Fibroblast of pulmonary artery (primary cell): ENCODE results near the gene LSM8.
"Not testable (repeated sequence)": the region's sequence is repeated elsewhere in the genome, so short reads cannot be mapped to it uniquely, and the experiment has no call there.

Experiments
- DNase-seq: peaks from one replicate; pipeline ENCODE4 v3.0.0-alpha.2; 2010; ENCODE audit warnings: low read depth
- H3K4me3 ChIP-seq: replicated peaks from 2 replicates; pipeline ENCODE4 v1.5.1; 2011; ENCODE audit warnings: low read depth, mild to moderate bottlenecking, control low read depth, low read length, moderate library complexity
- CTCF ChIP-seq: IDR thresholded peaks from 2 replicates; pipeline ENCODE4 v1.5.1; 2011; ENCODE audit warnings: mild to moderate bottlenecking, control low read depth, low read length, inconsistent platforms; ENCODE audit errors: missing control alignments

The LSM8 gene

GRCh38 chr7:118219157-118219512 is 35.2 kb downstream of the LSM8 start:
- no peak for TF ChIP-seq CTCF
- no peak overlapping the region for H3K4me3 ChIP-seq

GRCh38 chr7:118220583-118220982 is 36.6 kb downstream of the LSM8 start:
- no peak for DNase-seq
- H3K4me3 ChIP-seq = no peak overlapping the region
- no peak for TF ChIP-seq CTCF

More at GRCh38 chr7:118219157-118219512, 35.2 kb downstream of the LSM8 start:
- DNase-seq = no peak

- TF ChIP-seq CTCF = no peak
- no peak for DNase-seq
Measured at GRCh38 chr7:118222591-118222990, 38.6 kb downstream of the LSM8 start.

GRCh38 chr7:118224521-118224920 is 40.6 kb downstream of the LSM8 start, which contains the start of gene ANKRD7:
ANKRD7 (plus strand) TSS chr7:118224704; CDS start chr7:118224831, 127 bp downstream.
- no peak for TF ChIP-seq CTCF
- no peak within 1 kb of the TSS for H3K4me3 ChIP-seq
- no peak for DNase-seq

More at GRCh38 chr7:118222591-118222990, 38.6 kb downstream of the LSM8 start:
- H3K4me3 ChIP-seq = no peak overlapping the region

- H3K4me3 ChIP-seq = no peak overlapping the region
- no peak for DNase-seq
- TF ChIP-seq CTCF = no peak
Measured at GRCh38 chr7:118232837-118233236, 48.9 kb downstream of the LSM8 start.

- H3K4me3 ChIP-seq = no peak overlapping the region
- no peak for DNase-seq
- no peak for TF ChIP-seq CTCF
Measured at GRCh38 chr7:118233799-118234198, 49.8 kb downstream of the LSM8 start.

GRCh38 chr7:118239014-118239413 is 55.0 kb downstream of the LSM8 start:
- no peak for DNase-seq
- TF ChIP-seq CTCF = no peak
- no peak overlapping the region for H3K4me3 ChIP-seq

GRCh38 chr7:118240320-118240719 is 56.4 kb downstream of the LSM8 start:
- DNase-seq, H3K4me3 ChIP-seq: not testable (repeated sequence)
